Adrenal gland (tissue), 12 donors: ENCODE measurements around the gene GLYR1. TPM values are rescaled to one million over a fixed set of nuclear protein-coding genes. Genes with fewer than 3 reads are reported as not detected.

Experiments used
- DNase-seq, 7 donors: peaks; one replicate each; pipeline ENCODE4 v3.0.0-alpha.2; 2019 to 2020
- H3K27ac ChIP-seq, 5 donors: fragments of 200-600 bp; sonication (generic) in 4 of 5; 1 replicate in 3 of 5; 2 replicates in 2 of 5; pipeline versions ENCODE4 v1.5.1 to v1.8.0; 2016 to 2020; ENCODE audit warnings: mild to moderate bottlenecking in 1 of 5
- H3K27me3 ChIP-seq: fragments of 200-600 bp; 2 replicates; pipeline ENCODE4 v1.8.0; 2021
- H3K36me3 ChIP-seq, 2 donors: fragments of 200-600 bp; replicated peaks in 1 of 2; 1 replicate in 1 of 2; 2 replicates in 1 of 2; pipeline versions ENCODE4 v1.5.1 to v1.8.0; 2018 to 2022
- H3K4me1 ChIP-seq, 2 donors: fragments of 200-600 bp; replicated peaks in 1 of 2; 1 replicate in 1 of 2; 2 replicates in 1 of 2; pipeline versions ENCODE4 v1.5.1 to v1.8.0; 2018 to 2021
- H3K4me3 ChIP-seq, 4 donors: fragments of 200-600 bp; sonication (generic) in 3 of 4; one replicate each; pipeline ENCODE4 v1.5.1; 2016 to 2018
- H3K9me3 ChIP-seq, 3 donors: fragments of 200-600 bp; sonication (generic) in 1 of 3; replicated peaks in 1 of 3; 1 replicate in 2 of 3; 2 replicates in 1 of 3; pipeline versions ENCODE4 v1.5.1 to v1.8.0; 2016 to 2021
- POLR2A ChIP-seq, 2 donors: fragments of 450-650 bp; IDR thresholded peaks; one replicate each; pipeline ENCODE4 v1.6.1; 2017; ENCODE audit warnings: antibody characterized with exemption in 2 of 2, mild to moderate bottlenecking in 2 of 2, moderate library complexity in 1 of 2
- WGBS, 4 donors: extraction: QIAGEN DNeasy Blood & Tissue Kit in 2 of 4; methylation state at CpG; one replicate each; pipeline versions ENCODE4 v1.1.5 to v1.1.7; 2013 to 2017; 5-methylcytosine and 5-hydroxymethylcytosine counted together
- intact Hi-C, 2 donors: fragments of 100-400 bp; cut with DNase I; formaldehyde crosslinking; loops; one replicate each; pipeline versions ENCODE4 v1.14.1 to v1.15.0; 2022 to 2023
- polyA plus RNA-seq, 3 donors: library from polyadenylated mRNA; stranded (reverse); fragments of 200-250 nt in 2 of 3; fragments of 350-450 nt in 1 of 3; fragmentation: Illumina TruSeq in 1 of 3; extraction: RNeasy Lipid Tissue Mini Kit (QIAGEN cat#74804) in 1 of 3; gene quantifications; one replicate each; pipeline ENCODE4 v1.2.3, GENCODE V29; 2013 to 2014
- total RNA-seq, 9 donors: library from RNA; depleted of rRNA in 4 of 9; stranded (reverse); fragments of >200 nt in 4 of 9; fragments of 120-200 nt in 1 of 9; fragmentation: NEBNext Ultra II Directional in 1 of 9; extraction: Animal tissue kit (Norgen Biotek cat#: 25700) in 1 of 9; gene quantifications; one replicate each; pipeline versions ENCODE4 v1.1.0 to v1.2.4, GENCODE V29; 2013 to 2023
- TF ChIP-seq, protein P1 (sequence below), 6 experiments: fragments of 450-650 bp in 4 of 6; fragments of 200-600 bp in 2 of 6; sonication (generic) in 1 of 6; IDR thresholded peaks; 1 replicate in 5 of 6; 2 replicates in 1 of 6; pipeline versions ENCODE4 v1.5.1 to v1.8.0; 2016 to 2021; ENCODE audit warnings: antibody characterized with exemption in 6 of 6, mild to moderate bottlenecking in 2 of 6, moderate library complexity in 1 of 6
- donor health status: healthy with polysubstance abuse.
- donor health status: Bipolar disorder and iron deficiency.
- donor health status: DM: yes; HTN: yes; CAD: no.
- donor health status: DM: no; HTN: no; CAD: no.
- donor health status: DM: no; HTN: no; CAD: no.
- donor health status: DM: yes; HTN: yes; CAD: no.

Gene GLYR1
- total and polyA plus RNA-seq, 12 donors, result 39.3 to 118 (median 69.1) TPM

DNA sequence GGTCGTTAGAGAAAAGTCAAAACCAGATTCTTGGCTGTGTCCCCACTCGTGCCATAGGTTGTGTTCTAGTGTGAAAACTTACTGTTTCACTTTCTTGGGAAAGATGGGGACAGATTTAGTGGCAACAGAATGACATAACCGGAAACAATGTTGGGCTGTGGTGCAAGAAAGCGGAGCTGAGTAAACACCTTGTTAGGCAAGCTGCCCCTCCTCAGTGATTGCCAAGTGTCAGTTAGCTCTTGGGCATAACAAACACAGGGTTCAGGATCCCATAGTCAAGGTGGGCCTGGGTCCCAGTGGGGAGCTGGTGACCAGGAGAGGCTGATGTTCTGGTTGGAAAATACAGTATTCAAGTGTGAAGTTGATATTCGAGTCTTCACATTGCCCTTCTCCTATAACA lies 15.6 kb upstream of the GLYR1 start:
- TF ChIP-seq, protein P1, sequence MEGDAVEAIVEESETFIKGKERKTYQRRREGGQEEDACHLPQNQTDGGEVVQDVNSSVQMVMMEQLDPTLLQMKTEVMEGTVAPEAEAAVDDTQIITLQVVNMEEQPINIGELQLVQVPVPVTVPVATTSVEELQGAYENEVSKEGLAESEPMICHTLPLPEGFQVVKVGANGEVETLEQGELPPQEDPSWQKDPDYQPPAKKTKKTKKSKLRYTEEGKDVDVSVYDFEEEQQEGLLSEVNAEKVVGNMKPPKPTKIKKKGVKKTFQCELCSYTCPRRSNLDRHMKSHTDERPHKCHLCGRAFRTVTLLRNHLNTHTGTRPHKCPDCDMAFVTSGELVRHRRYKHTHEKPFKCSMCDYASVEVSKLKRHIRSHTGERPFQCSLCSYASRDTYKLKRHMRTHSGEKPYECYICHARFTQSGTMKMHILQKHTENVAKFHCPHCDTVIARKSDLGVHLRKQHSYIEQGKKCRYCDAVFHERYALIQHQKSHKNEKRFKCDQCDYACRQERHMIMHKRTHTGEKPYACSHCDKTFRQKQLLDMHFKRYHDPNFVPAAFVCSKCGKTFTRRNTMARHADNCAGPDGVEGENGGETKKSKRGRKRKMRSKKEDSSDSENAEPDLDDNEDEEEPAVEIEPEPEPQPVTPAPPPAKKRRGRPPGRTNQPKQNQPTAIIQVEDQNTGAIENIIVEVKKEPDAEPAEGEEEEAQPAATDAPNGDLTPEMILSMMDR (IDR thresholded peaks at IDR 0.05), result no peak
- TF ChIP-seq POLR2A (IDR thresholded peaks at IDR 0.05), result no peak
- no peaks in the 10 kb centered on the region for H3K27me3 ChIP-seq
- peaks cover 0 to 45% of the 10 kb centered on the region in 2 donors for H3K4me1 ChIP-seq
- WGBS, 4 donors, result 80 to 85% (median 82%) methylated on average over 5 of the region's 5 CpGs
- no peak for DNase-seq
- H3K27ac ChIP-seq, result no peak overlapping the region
- H3K36me3 ChIP-seq, result peaks cover 0 to 49% of the 10 kb centered on the region in 2 donors
- H3K4me3 ChIP-seq, result no peak overlapping the region
- H3K9me3 ChIP-seq, result no peaks in the 10 kb centered on the region
- intact Hi-C loops, result no loop called here

DNA sequence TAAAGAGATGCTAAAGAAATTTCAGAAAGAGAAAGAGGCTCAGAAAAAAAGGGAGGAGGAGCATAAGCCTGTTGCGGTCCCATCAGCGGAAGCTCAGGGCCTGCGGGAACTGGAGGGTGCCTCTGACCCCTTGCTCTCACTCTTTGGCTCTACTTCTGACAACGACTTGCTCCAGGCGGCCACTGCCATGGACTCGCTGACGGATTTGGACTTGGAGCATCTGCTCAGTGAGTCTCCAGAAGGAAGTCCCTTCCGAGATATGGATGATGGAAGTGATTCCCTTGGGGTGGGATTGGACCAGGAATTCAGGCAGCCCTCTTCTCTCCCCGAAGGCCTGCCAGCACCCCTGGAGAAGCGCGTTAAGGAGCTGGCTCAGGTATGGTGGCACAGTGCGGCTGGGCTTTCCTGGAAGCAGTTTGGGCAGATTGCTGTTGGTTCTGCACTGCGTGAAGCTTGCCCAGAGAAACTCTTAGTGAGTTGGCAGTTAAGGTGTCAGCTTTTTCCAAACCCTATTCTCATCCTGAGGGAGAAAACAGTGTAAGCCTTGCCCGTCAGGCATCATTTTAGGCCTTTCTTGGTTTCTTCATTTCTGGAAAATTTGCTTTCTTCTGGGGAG lies 13.7 kb upstream of the GLYR1 start:
- Histone ChIP-seq H3K4me3 (no peak overlapping the region), H3K36me3 (peaks cover 0 to 49% of the 10 kb centered on the region in 2 donors), H3K27ac (peak overlapping the region in 1 of 5 donors; percentile 24), H3K27me3 (no peaks in the 10 kb centered on the region), H3K9me3 (no peaks in the 10 kb centered on the region), H3K4me1 (peaks cover 0 to 49% of the 10 kb centered on the region in 2 donors)
- intact Hi-C loops, result no loop called here
- WGBS, 4 donors, result 89 to 93% (median 92%) methylated on average over 11 to 14 of the region's 14 CpGs
- no peak for DNase-seq
- no peak for TF ChIP-seq POLR2A (IDR thresholded peaks at IDR 0.05)
- TF ChIP-seq, protein P1 (IDR thresholded peaks at IDR 0.05), result no peak

DNA sequence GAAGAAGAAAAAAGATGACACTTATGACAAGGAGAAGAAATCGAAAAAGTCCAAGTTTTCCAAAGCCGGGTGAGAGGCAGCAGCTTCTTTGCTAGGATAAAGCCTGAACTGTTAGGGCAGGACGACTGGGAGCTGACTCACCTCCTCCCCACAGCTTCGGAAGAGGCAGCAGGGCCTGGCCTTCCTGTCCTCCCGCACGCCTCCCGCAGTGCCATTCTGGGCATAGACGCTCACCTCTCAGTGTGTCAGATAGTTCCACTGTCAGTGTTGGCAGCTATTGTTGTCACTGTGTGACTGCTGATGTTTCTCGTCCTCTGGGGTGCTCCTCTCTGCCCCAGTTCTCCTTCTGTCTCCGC lies 12.8 kb upstream of the GLYR1 start:
- H3K4me3 ChIP-seq, result no peak overlapping the region
- peaks cover 0 to 54% of the 10 kb centered on the region in 2 donors for H3K36me3 ChIP-seq
- H3K27ac ChIP-seq, result peak overlapping the region in 2 of 5 donors; percentile 24 to 61
- WGBS, 4 donors, result 46 to 72% (median 61%) methylated on average over 10 of the region's 10 CpGs
- intact Hi-C loops, result no loop called here
- H3K4me1 ChIP-seq, result peaks cover 0 to 42% of the 10 kb centered on the region in 2 donors
- TF ChIP-seq, protein P1 (IDR thresholded peaks at IDR 0.05), result no peak
- TF ChIP-seq POLR2A (IDR thresholded peaks at IDR 0.05), result no peak
- H3K9me3 ChIP-seq, result no peaks in the 10 kb centered on the region
- peak in 4 of 7 donors; percentile 45 to 75 (median 48) for DNase-seq
- no peaks in the 10 kb centered on the region for H3K27me3 ChIP-seq

DNA sequence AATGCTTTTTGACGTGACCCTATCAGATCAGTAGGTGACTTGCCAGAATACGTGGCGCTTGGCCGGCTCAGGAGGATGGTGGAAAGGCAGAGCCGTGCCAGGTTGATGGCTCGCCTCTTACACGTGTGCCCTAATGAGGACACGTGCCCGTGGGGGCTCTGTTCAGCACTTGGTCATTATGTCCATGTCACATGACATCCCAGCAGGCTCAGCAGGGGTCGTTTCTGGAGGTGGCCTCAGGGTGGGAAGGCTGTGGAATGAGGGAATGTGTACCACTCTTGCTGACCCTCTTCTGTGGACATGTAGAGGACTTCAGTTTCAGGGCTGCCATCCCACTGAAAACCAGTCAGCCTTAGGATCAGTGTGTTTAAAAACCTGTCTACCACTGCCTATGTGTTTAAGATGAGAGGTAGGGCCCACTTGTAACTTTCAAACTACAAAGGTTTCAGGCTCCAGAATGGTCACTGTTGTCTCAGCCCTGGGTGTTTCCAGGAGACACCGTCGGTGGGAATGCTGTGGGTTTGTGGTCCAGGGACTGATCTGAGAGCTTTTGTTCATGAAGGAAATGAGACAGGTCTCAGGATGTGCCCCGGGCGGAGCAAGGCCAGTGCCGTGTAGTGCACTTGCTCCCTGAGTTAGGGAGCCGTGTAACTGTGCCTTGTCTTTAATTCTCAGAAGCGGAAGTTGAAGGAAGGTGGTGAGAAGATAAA lies 12.3 kb upstream of the GLYR1 start:
- Histone ChIP-seq H3K4me1 (peaks cover 0 to 37% of the 10 kb centered on the region in 2 donors), H3K9me3 (no peaks in the 10 kb centered on the region), H3K36me3 (peaks cover 0 to 60% of the 10 kb centered on the region in 2 donors), H3K4me3 (no peak overlapping the region), H3K27ac (peak overlapping the region in 2 of 5 donors; percentile 24 to 61), H3K27me3 (no peaks in the 10 kb centered on the region)
- intact Hi-C loops, result no loop called here
- TF ChIP-seq, protein P1 (IDR thresholded peaks at IDR 0.05), result no peak
- no peak for TF ChIP-seq POLR2A (IDR thresholded peaks at IDR 0.05)
- 72 to 88% (median 78%) methylated on average over 16 to 17 of the region's 17 CpGs for WGBS, 4 donors
- no peak for DNase-seq
